ENCODE measurements around the gene CBR1.

DNA sequence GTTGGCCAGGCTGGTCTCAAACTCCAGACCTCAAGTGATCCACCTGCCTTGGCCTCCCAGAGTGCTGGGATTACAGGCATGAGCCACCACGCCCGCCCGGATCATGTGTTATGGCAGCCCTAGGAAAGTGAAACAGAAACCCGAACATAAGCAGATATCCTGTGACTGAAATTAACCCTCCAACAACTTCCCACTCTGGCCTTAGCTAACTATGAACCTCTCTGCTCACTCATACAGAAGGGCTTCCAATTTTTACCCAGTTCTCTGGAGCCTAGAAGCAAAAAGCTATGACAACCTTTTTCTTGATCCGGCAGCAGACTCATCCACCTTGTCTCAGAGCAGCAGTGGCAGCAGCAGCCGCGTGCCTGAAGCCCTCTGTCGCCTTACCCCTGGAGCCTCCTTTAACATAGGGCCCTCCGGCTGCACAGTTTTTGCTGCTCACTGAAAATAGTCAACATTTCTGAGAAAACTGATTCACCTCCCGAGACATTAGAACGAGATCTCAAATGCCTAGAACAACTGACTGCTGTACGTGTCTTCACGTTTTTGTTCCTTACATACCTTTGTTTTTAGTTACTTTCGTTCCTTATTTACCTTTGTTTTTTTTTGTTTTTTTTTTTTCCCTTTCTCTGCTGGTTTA, 9.3 kb downstream of the CBR1 start:
- TF ChIP-seq, protein P1, sequence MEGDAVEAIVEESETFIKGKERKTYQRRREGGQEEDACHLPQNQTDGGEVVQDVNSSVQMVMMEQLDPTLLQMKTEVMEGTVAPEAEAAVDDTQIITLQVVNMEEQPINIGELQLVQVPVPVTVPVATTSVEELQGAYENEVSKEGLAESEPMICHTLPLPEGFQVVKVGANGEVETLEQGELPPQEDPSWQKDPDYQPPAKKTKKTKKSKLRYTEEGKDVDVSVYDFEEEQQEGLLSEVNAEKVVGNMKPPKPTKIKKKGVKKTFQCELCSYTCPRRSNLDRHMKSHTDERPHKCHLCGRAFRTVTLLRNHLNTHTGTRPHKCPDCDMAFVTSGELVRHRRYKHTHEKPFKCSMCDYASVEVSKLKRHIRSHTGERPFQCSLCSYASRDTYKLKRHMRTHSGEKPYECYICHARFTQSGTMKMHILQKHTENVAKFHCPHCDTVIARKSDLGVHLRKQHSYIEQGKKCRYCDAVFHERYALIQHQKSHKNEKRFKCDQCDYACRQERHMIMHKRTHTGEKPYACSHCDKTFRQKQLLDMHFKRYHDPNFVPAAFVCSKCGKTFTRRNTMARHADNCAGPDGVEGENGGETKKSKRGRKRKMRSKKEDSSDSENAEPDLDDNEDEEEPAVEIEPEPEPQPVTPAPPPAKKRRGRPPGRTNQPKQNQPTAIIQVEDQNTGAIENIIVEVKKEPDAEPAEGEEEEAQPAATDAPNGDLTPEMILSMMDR (IDR thresholded peaks at IDR 0.05), result no peak
- no peak for TF ChIP-seq POLR2A (IDR thresholded peaks at IDR 0.05)

All from adrenal gland (tissue), 5 donors.